ENCODE results near the gene KCNIP1.
"Not testable (repeated sequence)": the region's sequence is repeated elsewhere in the genome, so short reads cannot be mapped to it uniquely, and the experiment has no call there.

GRCh38 chr5:170765868-170766267 is 262.0 kb downstream of the KCNIP1 start:
- TF ChIP-seq, protein P1, sequence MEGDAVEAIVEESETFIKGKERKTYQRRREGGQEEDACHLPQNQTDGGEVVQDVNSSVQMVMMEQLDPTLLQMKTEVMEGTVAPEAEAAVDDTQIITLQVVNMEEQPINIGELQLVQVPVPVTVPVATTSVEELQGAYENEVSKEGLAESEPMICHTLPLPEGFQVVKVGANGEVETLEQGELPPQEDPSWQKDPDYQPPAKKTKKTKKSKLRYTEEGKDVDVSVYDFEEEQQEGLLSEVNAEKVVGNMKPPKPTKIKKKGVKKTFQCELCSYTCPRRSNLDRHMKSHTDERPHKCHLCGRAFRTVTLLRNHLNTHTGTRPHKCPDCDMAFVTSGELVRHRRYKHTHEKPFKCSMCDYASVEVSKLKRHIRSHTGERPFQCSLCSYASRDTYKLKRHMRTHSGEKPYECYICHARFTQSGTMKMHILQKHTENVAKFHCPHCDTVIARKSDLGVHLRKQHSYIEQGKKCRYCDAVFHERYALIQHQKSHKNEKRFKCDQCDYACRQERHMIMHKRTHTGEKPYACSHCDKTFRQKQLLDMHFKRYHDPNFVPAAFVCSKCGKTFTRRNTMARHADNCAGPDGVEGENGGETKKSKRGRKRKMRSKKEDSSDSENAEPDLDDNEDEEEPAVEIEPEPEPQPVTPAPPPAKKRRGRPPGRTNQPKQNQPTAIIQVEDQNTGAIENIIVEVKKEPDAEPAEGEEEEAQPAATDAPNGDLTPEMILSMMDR (IDR thresholded peaks at IDR 0.05) = not testable (repeated sequence)
- TF ChIP-seq JUN (IDR thresholded peaks at IDR 0.05); MAX (IDR thresholded peaks at IDR 0.05); POLR2A (IDR thresholded peaks at IDR 0.05; ENCODE audit: low read length); ESRRA (IDR thresholded peaks at IDR 0.05; ENCODE audit: borderline replicate concordance, low read length); KDM5A (IDR thresholded peaks at IDR 0.05); SMC3 (IDR thresholded peaks at IDR 0.05); CEBPB (IDR thresholded peaks at IDR 0.05); HDAC2 (IDR thresholded peaks at IDR 0.05); JUNB (IDR thresholded peaks at IDR 0.05): not testable (repeated sequence)
- TF ChIP-seq, protein P2, sequence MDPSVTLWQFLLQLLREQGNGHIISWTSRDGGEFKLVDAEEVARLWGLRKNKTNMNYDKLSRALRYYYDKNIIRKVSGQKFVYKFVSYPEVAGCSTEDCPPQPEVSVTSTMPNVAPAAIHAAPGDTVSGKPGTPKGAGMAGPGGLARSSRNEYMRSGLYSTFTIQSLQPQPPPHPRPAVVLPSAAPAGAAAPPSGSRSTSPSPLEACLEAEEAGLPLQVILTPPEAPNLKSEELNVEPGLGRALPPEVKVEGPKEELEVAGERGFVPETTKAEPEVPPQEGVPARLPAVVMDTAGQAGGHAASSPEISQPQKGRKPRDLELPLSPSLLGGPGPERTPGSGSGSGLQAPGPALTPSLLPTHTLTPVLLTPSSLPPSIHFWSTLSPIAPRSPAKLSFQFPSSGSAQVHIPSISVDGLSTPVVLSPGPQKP (IDR thresholded peaks at IDR 0.05; ENCODE audit: low read depth, low read length) = not testable (repeated sequence)
- TF ChIP-seq, protein P3, sequence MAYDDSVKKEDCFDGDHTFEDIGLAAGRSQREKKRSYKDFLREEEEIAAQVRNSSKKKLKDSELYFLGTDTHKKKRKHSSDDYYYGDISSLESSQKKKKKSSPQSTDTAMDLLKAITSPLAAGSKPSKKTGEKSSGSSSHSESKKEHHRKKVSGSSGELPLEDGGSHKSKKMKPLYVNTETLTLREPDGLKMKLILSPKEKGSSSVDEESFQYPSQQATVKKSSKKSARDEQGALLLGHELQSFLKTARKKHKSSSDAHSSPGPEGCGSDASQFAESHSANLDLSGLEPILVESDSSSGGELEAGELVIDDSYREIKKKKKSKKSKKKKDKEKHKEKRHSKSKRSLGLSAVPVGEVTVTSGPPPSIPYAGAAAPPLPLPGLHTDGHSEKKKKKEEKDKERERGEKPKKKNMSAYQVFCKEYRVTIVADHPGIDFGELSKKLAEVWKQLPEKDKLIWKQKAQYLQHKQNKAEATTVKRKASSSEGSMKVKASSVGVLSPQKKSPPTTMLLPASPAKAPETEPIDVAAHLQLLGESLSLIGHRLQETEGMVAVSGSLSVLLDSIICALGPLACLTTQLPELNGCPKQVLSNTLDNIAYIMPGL (CRISPR knock-in tag; IDR thresholded peaks at IDR 0.05; ENCODE audit: borderline replicate concordance) = not testable (repeated sequence)
